ENCODE results near the gene APP. TPM values are rescaled to one million over a fixed set of nuclear protein-coding genes. Genes with fewer than 3 reads are reported as not detected.

APP gene
- total RNA-seq, 1 experiment from 2014 or later = 531 TPM

DNA sequence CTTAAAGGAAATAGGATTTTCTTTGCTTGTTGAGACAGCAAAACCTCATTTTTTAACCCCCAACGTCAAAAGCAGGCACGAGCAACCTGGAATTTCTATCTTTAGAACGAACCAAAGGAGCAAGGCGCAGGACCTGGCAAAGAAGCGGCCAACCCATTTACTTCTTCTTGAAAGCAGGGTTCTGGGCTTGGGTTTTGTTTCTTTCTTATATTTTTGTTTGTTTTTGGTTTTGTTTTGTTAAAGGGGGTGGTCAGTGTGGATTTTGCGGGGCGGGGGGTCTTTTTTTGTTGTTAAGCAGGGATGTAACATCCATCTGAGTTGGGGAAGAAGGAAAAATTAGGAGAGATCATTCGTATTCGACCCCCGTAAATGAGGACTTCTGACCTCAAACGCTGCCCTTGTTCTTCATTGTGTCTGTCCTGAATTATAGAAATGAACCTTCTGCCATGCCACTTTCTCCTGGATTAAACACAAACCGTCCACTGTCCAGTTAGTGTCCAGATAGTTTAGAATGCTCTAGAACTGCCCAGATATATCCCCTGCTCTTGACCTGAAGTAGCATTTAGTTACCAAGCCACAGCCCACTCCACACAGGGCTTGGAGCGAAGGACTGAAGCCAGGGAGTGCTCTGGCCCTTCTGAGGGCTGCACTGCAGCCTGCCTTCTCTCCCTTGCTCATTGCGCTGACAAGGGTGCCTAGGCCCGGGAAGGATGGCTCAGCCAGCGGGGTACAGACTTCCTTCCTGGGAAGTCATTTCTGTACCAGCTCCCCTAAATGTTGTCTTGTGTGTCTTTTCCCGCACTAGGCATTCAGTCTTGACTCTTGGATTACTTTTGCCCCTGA lies 909 bp upstream of the APP start:
- intact Hi-C loops (cut with micrococcal nuclease; ENCODE audit: unreplicated experiment) = loop anchor here (5.0 kb wide), 3 partner anchors 164 to 546 kb away; no protein-coding TSS in a partner anchor
- H3K4me3 ChIP-seq (ENCODE audit: low read depth, low read length, poor library complexity, severe bottlenecking) = peak overlapping the region; percentile 91
- peaks cover 26% of the 10 kb centered on the region for H3K4me1 ChIP-seq (ENCODE audit: insufficient read depth, low read length, poor library complexity, severe bottlenecking)
- H3K27me3 ChIP-seq (replicated peaks; ENCODE audit: insufficient read depth, low read depth, low read length, poor library complexity) = no peaks in the 10 kb centered on the region
- H3K27ac ChIP-seq (ENCODE audit: low read depth, low read length, poor library complexity, severe bottlenecking) = peak overlapping the region; percentile 90
- H3K9me3 ChIP-seq (ENCODE audit: low read depth, low read length, poor library complexity, severe bottlenecking) = no peaks in the 10 kb centered on the region
- H3K36me3 ChIP-seq (ENCODE audit: insufficient read depth, low read length, poor library complexity, severe bottlenecking) = no peaks in the 10 kb centered on the region
- TF ChIP-seq EZH2 (IDR thresholded peaks at IDR 0.05; ENCODE audit: borderline replicate concordance, low read depth, low read length, poor library complexity, severe bottlenecking) (no peak), CTCF (conservative IDR thresholded peaks at IDR 0.05; ENCODE audit: low read depth, low read length) (no peak)
- ChIA-PET POLR2A (ENCODE audit: low non-redundant PET) (interaction anchor here (0.5 kb wide), 1 partner anchor 57 kb away, joined by 3 read pairs; no protein-coding TSS in a partner anchor), CTCF (interaction anchor here (0.7 to 1.0 kb wide), 2 partner anchors 20 to 394 kb away, joined by 4 to 7 read pairs; no protein-coding TSS in a partner anchor)
- no peak for DNase-seq (ENCODE audit: low spot score)
- TSS peak; percentile 83 for BruUV-seq (replicated peaks)

- peak; percentile 81 for DNase-seq (ENCODE audit: low spot score)
- Histone ChIP-seq H3K4me1 (ENCODE audit: insufficient read depth, low read length, poor library complexity, severe bottlenecking) (peaks cover 40% of the 10 kb centered on the region), H3K36me3 (ENCODE audit: insufficient read depth, low read length, poor library complexity, severe bottlenecking) (no peaks in the 10 kb centered on the region), H3K4me3 (ENCODE audit: low read depth, low read length, poor library complexity, severe bottlenecking) (peak overlapping the region; percentile 91), H3K9me3 (ENCODE audit: low read depth, low read length, poor library complexity, severe bottlenecking) (no peaks in the 10 kb centered on the region), H3K27me3 (replicated peaks; ENCODE audit: insufficient read depth, low read depth, low read length, poor library complexity) (no peaks in the 10 kb centered on the region), H3K27ac (ENCODE audit: low read depth, low read length, poor library complexity, severe bottlenecking) (peak overlapping the region; percentile 90)
- BruUV-seq (replicated peaks) = no TSS peak
- POLR2A ChIA-PET (ENCODE audit: low non-redundant PET) = interaction anchor here (0.5 kb wide), 1 partner anchor 9 kb away, joined by 3 read pairs; no protein-coding TSS in a partner anchor
- TF ChIP-seq CTCF (conservative IDR thresholded peaks at IDR 0.05; ENCODE audit: low read depth, low read length) = no peak
- no peak for TF ChIP-seq EZH2 (IDR thresholded peaks at IDR 0.05; ENCODE audit: borderline replicate concordance, low read depth, low read length, poor library complexity, severe bottlenecking)
- intact Hi-C loops (cut with micrococcal nuclease; ENCODE audit: unreplicated experiment) = loop anchor here (2.0 to 10.0 kb wide), 8 partner anchors 95 to 565 kb away; partner anchors contain the start of gene MRPL39
- CTCF ChIA-PET = interaction anchor here (0.5 to 1.1 kb wide), 2 partner anchors 274 to 646 kb away, joined by 3 read pairs; no protein-coding TSS in a partner anchor
Measured at GRCh38 chr21:26169611-26170470, 729 bp downstream of the APP start.

GRCh38 chr21:26169061-26169610 lies 1.4 kb downstream of the APP start:
- TF ChIP-seq CTCF (conservative IDR thresholded peaks at IDR 0.05; ENCODE audit: low read depth, low read length) (peak; percentile 53; the same call in 1 of the 2 replicates), EZH2 (IDR thresholded peaks at IDR 0.05; ENCODE audit: borderline replicate concordance, low read depth, low read length, poor library complexity, severe bottlenecking) (no peak)
- intact Hi-C loops (cut with micrococcal nuclease; ENCODE audit: unreplicated experiment) = loop anchor here (2.0 to 10.0 kb wide), 5 partner anchors 94 to 564 kb away; partner anchors contain the start of gene MRPL39
- Histone ChIP-seq H3K4me3 (ENCODE audit: low read depth, low read length, poor library complexity, severe bottlenecking) (peak overlapping the region; percentile 91), H3K36me3 (ENCODE audit: insufficient read depth, low read length, poor library complexity, severe bottlenecking) (no peaks in the 10 kb centered on the region), H3K9me3 (ENCODE audit: low read depth, low read length, poor library complexity, severe bottlenecking) (no peaks in the 10 kb centered on the region), H3K27ac (ENCODE audit: low read depth, low read length, poor library complexity, severe bottlenecking) (peak overlapping the region; percentile 90), H3K27me3 (replicated peaks; ENCODE audit: insufficient read depth, low read depth, low read length, poor library complexity) (no peaks in the 10 kb centered on the region), H3K4me1 (ENCODE audit: insufficient read depth, low read length, poor library complexity, severe bottlenecking) (peaks cover 40% of the 10 kb centered on the region)
- CTCF ChIA-PET = interaction anchor here (0.5 to 1.1 kb wide), 3 partner anchors 52 to 647 kb away, joined by 3 to 4 read pairs (median 3); no protein-coding TSS in a partner anchor
- BruUV-seq (replicated peaks) = no TSS peak
- POLR2A ChIA-PET (ENCODE audit: low non-redundant PET) = interaction anchor here (0.5 to 1.0 kb wide), 4 partner anchors 9 to 100 kb away, joined by 3 read pairs; no protein-coding TSS in a partner anchor
- DNase-seq (ENCODE audit: low spot score) = peak; percentile 83

All from A673 (cell line).